ENCODE data around the gene SNX9.

- TF ChIP-seq, protein P1, sequence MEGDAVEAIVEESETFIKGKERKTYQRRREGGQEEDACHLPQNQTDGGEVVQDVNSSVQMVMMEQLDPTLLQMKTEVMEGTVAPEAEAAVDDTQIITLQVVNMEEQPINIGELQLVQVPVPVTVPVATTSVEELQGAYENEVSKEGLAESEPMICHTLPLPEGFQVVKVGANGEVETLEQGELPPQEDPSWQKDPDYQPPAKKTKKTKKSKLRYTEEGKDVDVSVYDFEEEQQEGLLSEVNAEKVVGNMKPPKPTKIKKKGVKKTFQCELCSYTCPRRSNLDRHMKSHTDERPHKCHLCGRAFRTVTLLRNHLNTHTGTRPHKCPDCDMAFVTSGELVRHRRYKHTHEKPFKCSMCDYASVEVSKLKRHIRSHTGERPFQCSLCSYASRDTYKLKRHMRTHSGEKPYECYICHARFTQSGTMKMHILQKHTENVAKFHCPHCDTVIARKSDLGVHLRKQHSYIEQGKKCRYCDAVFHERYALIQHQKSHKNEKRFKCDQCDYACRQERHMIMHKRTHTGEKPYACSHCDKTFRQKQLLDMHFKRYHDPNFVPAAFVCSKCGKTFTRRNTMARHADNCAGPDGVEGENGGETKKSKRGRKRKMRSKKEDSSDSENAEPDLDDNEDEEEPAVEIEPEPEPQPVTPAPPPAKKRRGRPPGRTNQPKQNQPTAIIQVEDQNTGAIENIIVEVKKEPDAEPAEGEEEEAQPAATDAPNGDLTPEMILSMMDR (IDR thresholded peaks at IDR 0.05), result no peak
- TF ChIP-seq POLR2A (IDR thresholded peaks at IDR 0.05), result no peak
Observed at GRCh38 chr6:157929765-157930319, 106.8 kb downstream of the SNX9 start.

Data from body of pancreas (tissue), 4 donors.